Measurements from ENCODE around the gene SPATA16. TPM values are rescaled to one million over a fixed set of nuclear protein-coding genes. Genes with fewer than 3 reads are reported as not detected.

SPATA16 gene
- total and polyA plus RNA-seq, 2 experiments from 2014 or later, result not detected

DNA sequence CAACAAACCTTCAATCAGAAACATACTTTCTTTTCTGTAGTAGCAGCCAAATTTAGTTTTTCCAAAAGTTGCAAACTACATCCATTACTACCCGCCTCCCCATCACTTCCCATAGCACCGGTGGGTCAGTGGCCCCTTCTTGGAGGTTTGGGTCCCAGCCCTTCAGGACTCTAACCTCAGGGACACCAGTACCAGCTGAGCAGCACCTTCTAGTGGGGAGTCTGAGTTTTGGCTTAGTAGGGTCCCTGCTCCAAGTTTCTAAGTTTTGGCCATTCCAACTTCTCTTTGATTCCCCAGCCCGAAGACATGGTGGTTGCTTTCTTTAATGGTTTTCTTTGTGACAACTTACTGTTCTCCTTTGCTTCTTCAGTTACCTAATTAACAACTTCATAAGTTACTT, 229.9 kb downstream of the SPATA16 start:
- DNase-seq (ENCODE audit: low spot score) (peak; percentile 51), ATAC-seq (peak; percentile 61)
- no peak overlapping the region for H2AFZ ChIP-seq
- H3K9me2 ChIP-seq (ENCODE audit: insufficient read depth), result 0 out of 2 replicates have a peak, but pooled peaks cover 3% of the 10 kb centered on the region
- TF ChIP-seq CREB1 (CRISPR knock-in tag; IDR thresholded peaks at IDR 0.05; ENCODE audit: low read depth), result no peak
- TF ChIP-seq EZH2phosphoT487 (IDR thresholded peaks at IDR 0.05; ENCODE audit: unreplicated experiment), result no peak
- no peak for TF ChIP-seq REST (IDR thresholded peaks at IDR 0.05; ENCODE audit: unreplicated experiment)
- no peak for TF ChIP-seq ZNF462 (CRISPR knock-in tag; IDR thresholded peaks at IDR 0.05)
- TF ChIP-seq ZNF331 (CRISPR knock-in tag; IDR thresholded peaks at IDR 0.05; ENCODE audit: low read depth), result no peak
- TF ChIP-seq POLR2AphosphoS5 (IDR thresholded peaks at IDR 0.05; ENCODE audit: low read depth), result no peak
- TF ChIP-seq CTCF (conservative IDR thresholded peaks at IDR 0.05; ENCODE audit: low read depth in 2 of 2), result peak; percentile 46 to 74
- H3K4me3 ChIP-seq, result no peak overlapping the region
- H3K79me2 ChIP-seq (replicated peaks; ENCODE audit: insufficient read depth), result no peaks in the 10 kb centered on the region
- no peaks in the 10 kb centered on the region for H4K20me1 ChIP-seq (replicated peaks; ENCODE audit: insufficient read depth)
- Mint-ChIP-seq H3K36me3 (ENCODE audit: low read depth) (no peaks in the 10 kb centered on the region), H3K4me1 (peaks cover under 1% of the 10 kb centered on the region; the same call in 2 of the 3 replicates), H3K4me3 (no peak overlapping the region), H3K9me3 (no peaks in the 10 kb centered on the region), H3K27ac (no peak overlapping the region), H3K27me3 (ENCODE audit: insufficient read depth, low read depth, poor library complexity) (no peaks in the 10 kb centered on the region)
- H3K36me3 ChIP-seq (ENCODE audit: insufficient read depth), result no peaks in the 10 kb centered on the region
- peaks cover 6% of the 10 kb centered on the region for H3K4me1 ChIP-seq (ENCODE audit: insufficient read depth)
- H3K4me2 ChIP-seq, result no peak overlapping the region
- no peaks in the 10 kb centered on the region for H3F3A ChIP-seq (replicated peaks; ENCODE audit: low read depth)
- H3K27me3 ChIP-seq (ENCODE audit: insufficient read depth), result no peaks in the 10 kb centered on the region
- H3K27ac ChIP-seq (ENCODE audit: low read depth), result no peak overlapping the region
